HepG2 (cell line): ENCODE results near the gene ALG5. TPM values are rescaled to one million over a fixed set of nuclear protein-coding genes. Genes with fewer than 3 reads are reported as not detected.

Experiments
- DPF2 ChIP-seq: sonication (generic); formaldehyde crosslinking; IDR thresholded peaks from 2 replicates; pipeline ENCODE4 v1.4.0; 2020; ENCODE audit warnings: mild to moderate bottlenecking, low read depth, missing genetic modification reagents, borderline replicate concordance
- DZIP1 ChIP-seq: sonication (generic); formaldehyde crosslinking; IDR thresholded peaks from 2 replicates; pipeline ENCODE4 v1.5.0; 2020; ENCODE audit warnings: mild to moderate bottlenecking, missing genetic modification reagents
- KLF13 ChIP-seq: sonication (generic); formaldehyde crosslinking; IDR thresholded peaks from 2 replicates; pipeline ENCODE4 v1.4.0; 2020; ENCODE audit warnings: mild to moderate bottlenecking, missing genetic modification reagents
- SIX4 ChIP-seq: sonication (generic); formaldehyde crosslinking; IDR thresholded peaks from 2 replicates; pipeline ENCODE4 v1.4.0; 2020; ENCODE audit warnings: missing genetic modification reagents
- TFDP2 ChIP-seq: sonication (generic); formaldehyde crosslinking; IDR thresholded peaks from 2 replicates; pipeline ENCODE4 v1.4.0; 2020; ENCODE audit warnings: missing genetic modification reagents
- USF2 ChIP-seq, 2 experiments: sonication (generic) in 1 of 2; formaldehyde crosslinking in 1 of 2; IDR thresholded peaks; 2 replicates each; pipeline versions ENCODE4 v1.5.1 to v1.6.1; 2011 to 2020; ENCODE audit warnings: borderline replicate concordance in 1 of 2, low read depth in 1 of 2, low read length in 1 of 2, mild to moderate bottlenecking in 1 of 2, missing genetic modification reagents in 1 of 2, moderate library complexity in 1 of 2
- ZBTB43 ChIP-seq: sonication (generic); formaldehyde crosslinking; conservative IDR thresholded peaks from 2 replicates; pipeline ENCODE4 v1.4.0; 2020; ENCODE audit warnings: missing genetic modification reagents
- ZFAT ChIP-seq: sonication (generic); formaldehyde crosslinking; conservative IDR thresholded peaks from 2 replicates; pipeline ENCODE4 v1.8.1; 2023; ENCODE audit warnings: missing genetic modification reagents, inconsistent platforms
- ZNF207 ChIP-seq: fragments of 450-650 bp; IDR thresholded peaks from 2 replicates; pipeline ENCODE4 v1.6.1; 2016; ENCODE audit warnings: antibody characterized with exemption, borderline replicate concordance
- ZNF788 ChIP-seq: sonication (generic); formaldehyde crosslinking; IDR thresholded peaks from 2 replicates; pipeline ENCODE4 v1.5.0; 2020; ENCODE audit warnings: mild to moderate bottlenecking, missing genetic modification reagents, borderline replicate concordance
- polyA plus RNA-seq, 8 experiments: library from polyadenylated mRNA; depleted of rRNA in 3 of 8; stranded (reverse) in 7 of 8; unstranded in 1 of 8; fragments of >200 nt; fragmentation: Illumina TruSeq in 4 of 8; extraction: Trizol in 4 of 8; gene quantifications; 2 replicates each; pipeline versions ENCODE4 v1.2.1 to v1.2.3, GENCODE V29; 2011 to 2016; ENCODE audit warnings: low read depth in 4 of 8, missing spikeins in 1 of 8, mixed read lengths in 1 of 8; ENCODE audit not compliant: insufficient read depth in 1 of 8
- total RNA-seq, 5 experiments: library from RNA; depleted of rRNA; stranded (reverse); fragments of >200 nt; fragmentation: Illumina TruSeq; extraction: Trizol; gene quantifications; 2 replicates each; pipeline ENCODE4 v1.2.3, GENCODE V29; 2016; ENCODE audit warnings: low read depth in 1 of 5
- TF ChIP-seq, protein P1 (sequence below): sonication (generic); formaldehyde crosslinking; IDR thresholded peaks from 2 replicates; pipeline ENCODE4 v1.8.1; 2023; ENCODE audit warnings: mild to moderate bottlenecking, moderate library complexity, missing genetic modification reagents

ALG5 gene
- total and polyA plus RNA-seq, 2 of the 13 experiments (the other 11 are each of a cell fraction or from before 2014, with no cell fraction given) = 27.8 to 51.1 TPM

GRCh38 chr13:36999054-36999714 is at the start of gene ALG5 (continued):
- TF ChIP-seq DPF2 (CRISPR knock-in tag) (no peak), ZNF207 (no peak), USF2 (IDR thresholded peaks at IDR 0.05; ENCODE audit: low read depth, low read length) (no peak), USF2 (CRISPR knock-in tag; IDR thresholded peaks at IDR 0.05; ENCODE audit: borderline replicate concordance) (0 out of 2 replicates have a peak, but pooled peaks have one; percentile 24), SIX4 (no peak), DZIP1 (peak; percentile 27; the same call in 1 of the 2 replicates), ZBTB43 (CRISPR knock-in tag) (0 out of 2 replicates have a peak, but pooled peaks have one; percentile 61), TFDP2 (CRISPR knock-in tag) (peak; percentile 76; the same call in 1 of the 2 replicates), ZFAT (CRISPR knock-in tag) (peak; percentile 95), ZNF788 (CRISPR knock-in tag) (0 out of 2 replicates have a peak, but pooled peaks have one; percentile 36), KLF13 (no peak)
- TF ChIP-seq, protein P1, sequence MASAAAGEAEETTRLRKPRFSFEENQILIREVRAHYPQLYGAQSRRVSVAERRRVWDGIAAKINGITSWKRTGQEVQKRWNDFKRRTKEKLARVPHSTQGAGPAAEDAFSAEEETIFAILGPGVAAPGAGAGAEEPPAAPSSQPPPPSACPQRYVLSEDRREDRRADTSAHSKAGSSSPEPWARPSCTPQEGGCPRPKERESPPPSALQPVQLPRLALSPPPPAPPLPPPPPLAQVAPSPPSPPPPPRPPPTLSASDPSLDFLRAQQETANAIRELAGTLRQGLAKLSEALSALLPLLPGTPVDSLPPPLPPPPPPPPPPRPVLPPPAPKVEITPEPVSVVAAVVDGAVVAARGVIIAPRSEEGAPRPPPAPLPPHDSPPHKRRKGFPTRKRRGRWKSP (CRISPR knock-in tag) = no peak; the same call in 1 of the 2 replicates
